Measurements from ENCODE around the gene ADAP1.
A peak's percentile ranks its signal among the peaks of the same experiment; 100 is the strongest.

The ADAP1 gene

GRCh38 chr7:972676-973309, 18.3 kb upstream of the ADAP1 start:
- no peak overlapping the region for H4K12ac ChIP-seq (ENCODE audit: low read depth, low read length)
- H2AFZ ChIP-seq (ENCODE audit: insufficient read depth, low read length, poor library complexity), result no peak overlapping the region
- no peak overlapping the region for H2BK12ac ChIP-seq (ENCODE audit: low read length)
- H3K4ac ChIP-seq (ENCODE audit: low read depth, low read length), result no peak overlapping the region
- peak in 1 of 2 donors; percentile 31 for DNase-seq
- WGBS (ENCODE audit: extremely low coverage, insufficient coverage, insufficient read length), result no CpG with 5 or more reads among the region's 10 CpGs
- H3K79me1 ChIP-seq (ENCODE audit: low read length), result peaks cover 8% of the 10 kb centered on the region
- H3K4me2 ChIP-seq (ENCODE audit: low read length), result no peak overlapping the region
- H3K23ac ChIP-seq (ENCODE audit: low read length), result no peak overlapping the region
- H3K9me3 ChIP-seq (ENCODE audit: insufficient read depth, low read depth, low read length), result no peaks in the 10 kb centered on the region
- H2BK5ac ChIP-seq (ENCODE audit: low read depth, low read length, poor library complexity), result no peak overlapping the region
- H3K27ac ChIP-seq (ENCODE audit: low read depth, low read length), result no peak overlapping the region
- peaks cover 9% of the 10 kb centered on the region for H3K79me2 ChIP-seq (ENCODE audit: control insufficient read depth, insufficient read depth, low read length, poor library complexity)
- peaks cover 5 to 6% of the 10 kb centered on the region in 2 experiments for H3K4me1 ChIP-seq (ENCODE audit: control insufficient read depth in 1 of 2, insufficient read depth in 2 of 2, low read length in 2 of 2)
- no peak overlapping the region for H3K14ac ChIP-seq (ENCODE audit: low read length)
- H2AK5ac ChIP-seq (ENCODE audit: low read length), result no peak overlapping the region
- H3K18ac ChIP-seq (ENCODE audit: low read length), result no peak overlapping the region
- peaks cover 36 to 43% of the 10 kb centered on the region in 2 experiments for H3K36me3 ChIP-seq (ENCODE audit: control insufficient read depth in 1 of 2, insufficient read depth in 2 of 2, low read length in 2 of 2)
- H3K27me3 ChIP-seq (ENCODE audit: insufficient read depth, low read length), result no peaks in the 10 kb centered on the region
- H2BK120ac ChIP-seq (ENCODE audit: insufficient read depth, low read length, poor library complexity), result no peak overlapping the region
- no peak overlapping the region for H4K91ac ChIP-seq (ENCODE audit: low read depth, low read length)
- H3K9ac ChIP-seq (ENCODE audit: low read length), result no peak overlapping the region
- H4K8ac ChIP-seq (ENCODE audit: low read depth, low read length), result no peak overlapping the region
- H3K4me3 ChIP-seq (ENCODE audit: low read depth, low read length), result no peak overlapping the region

GRCh38 chr7:972110-972509, 17.6 kb upstream of the ADAP1 start:
- DNase-seq, result no peak
- no peak overlapping the region for H3K4me2 ChIP-seq (ENCODE audit: low read length)
- peaks cover 8% of the 10 kb centered on the region for H3K79me1 ChIP-seq (ENCODE audit: low read length)
- H3K4ac ChIP-seq (ENCODE audit: low read depth, low read length), result peak overlapping the region; percentile 12
- no peaks in the 10 kb centered on the region for H3K27me3 ChIP-seq (ENCODE audit: insufficient read depth, low read length)
- H3K27ac ChIP-seq (ENCODE audit: low read depth, low read length), result no peak overlapping the region
- H4K91ac ChIP-seq (ENCODE audit: low read depth, low read length), result no peak overlapping the region
- no peak overlapping the region for H4K8ac ChIP-seq (ENCODE audit: low read depth, low read length)
- no CpG with 5 or more reads among the region's 12 CpGs for WGBS (ENCODE audit: extremely low coverage, insufficient coverage, insufficient read length)
- H2BK120ac ChIP-seq (ENCODE audit: insufficient read depth, low read length, poor library complexity), result no peak overlapping the region
- peak overlapping the region; percentile 38 for H3K18ac ChIP-seq (ENCODE audit: low read length)
- peaks cover 42 to 49% of the 10 kb centered on the region in 2 experiments for H3K36me3 ChIP-seq (ENCODE audit: control insufficient read depth in 1 of 2, insufficient read depth in 2 of 2, low read length in 2 of 2)
- peaks cover 5 to 6% of the 10 kb centered on the region in 2 experiments for H3K4me1 ChIP-seq (ENCODE audit: control insufficient read depth in 1 of 2, insufficient read depth in 2 of 2, low read length in 2 of 2)
- H3K14ac ChIP-seq (ENCODE audit: low read length), result no peak overlapping the region
- no peaks in the 10 kb centered on the region for H3K9me3 ChIP-seq (ENCODE audit: insufficient read depth, low read depth, low read length)
- no peak overlapping the region for H2BK12ac ChIP-seq (ENCODE audit: low read length)
- no peak overlapping the region for H2BK5ac ChIP-seq (ENCODE audit: low read depth, low read length, poor library complexity)
- no peak overlapping the region for H3K23ac ChIP-seq (ENCODE audit: low read length)
- peaks cover 9% of the 10 kb centered on the region for H3K79me2 ChIP-seq (ENCODE audit: control insufficient read depth, insufficient read depth, low read length, poor library complexity)
- H3K4me3 ChIP-seq (ENCODE audit: low read depth, low read length), result no peak overlapping the region
- no peak overlapping the region for H2AFZ ChIP-seq (ENCODE audit: insufficient read depth, low read length, poor library complexity)
- no peak overlapping the region for H3K9ac ChIP-seq (ENCODE audit: low read length)
- H2AK5ac ChIP-seq (ENCODE audit: low read length), result no peak overlapping the region
- no peak overlapping the region for H4K12ac ChIP-seq (ENCODE audit: low read depth, low read length)

DNA sequence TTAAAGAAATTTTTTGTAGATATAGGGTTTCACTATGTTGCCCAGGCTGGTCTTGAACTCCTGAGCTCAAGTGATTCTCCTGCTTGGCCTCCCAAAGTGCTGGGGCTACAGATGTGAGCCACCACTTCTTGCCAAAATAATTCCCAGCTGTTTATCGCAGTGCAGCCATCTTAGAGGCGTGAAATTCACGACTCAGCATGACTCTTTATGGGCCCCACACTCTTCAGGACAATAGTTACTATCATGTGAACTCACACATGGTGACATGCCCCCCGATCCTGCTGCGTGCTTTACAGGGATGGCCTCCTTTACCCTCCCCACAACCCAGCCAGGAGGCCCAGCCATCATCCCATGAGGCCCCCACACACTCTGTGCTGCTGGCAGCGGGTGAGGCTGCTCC, 16.3 kb upstream of the ADAP1 start:
- no peak overlapping the region for H4K91ac ChIP-seq (ENCODE audit: low read depth, low read length)

DNA sequence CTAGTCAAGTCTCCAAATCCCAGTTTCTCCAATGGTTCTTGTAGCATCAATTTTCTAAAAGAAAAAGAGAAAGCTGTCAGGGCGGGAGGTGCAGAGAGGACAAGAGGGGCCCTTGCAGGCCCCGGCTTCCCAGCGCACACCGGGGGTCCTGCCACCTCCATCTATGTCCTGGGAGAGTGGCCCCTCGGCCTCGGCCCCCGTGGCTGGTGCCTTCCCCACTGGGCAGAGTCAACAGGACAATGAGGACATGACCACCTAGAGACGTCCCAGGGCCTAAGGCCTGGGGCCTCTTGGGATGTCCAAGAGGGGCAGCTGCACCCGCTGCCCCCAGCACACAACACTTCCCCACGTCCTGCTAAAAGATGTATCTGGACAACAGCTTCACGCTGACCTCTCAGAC, 14.9 kb upstream of the ADAP1 start:
- DNase-seq, result no peak
- H3K4me1 ChIP-seq (ENCODE audit: control insufficient read depth in 1 of 2, insufficient read depth in 2 of 2, low read length in 2 of 2), result peaks cover 0 to 4% of the 10 kb centered on the region in 2 experiments
- no peaks in the 10 kb centered on the region for H3K27me3 ChIP-seq (ENCODE audit: insufficient read depth, low read length)
- no peak overlapping the region for H3K4me3 ChIP-seq (ENCODE audit: low read depth, low read length)
- H3K36me3 ChIP-seq (ENCODE audit: control insufficient read depth in 1 of 2, insufficient read depth in 2 of 2, low read length in 2 of 2), result peaks cover 49 to 54% of the 10 kb centered on the region in 2 experiments
- H3K9me3 ChIP-seq (ENCODE audit: insufficient read depth, low read depth, low read length), result no peaks in the 10 kb centered on the region
- no peak overlapping the region for H3K27ac ChIP-seq (ENCODE audit: low read depth, low read length)
- no peak overlapping the region for H2BK5ac ChIP-seq (ENCODE audit: low read depth, low read length, poor library complexity)
- no peak overlapping the region for H3K14ac ChIP-seq (ENCODE audit: low read length)
- no CpG with 5 or more reads among the region's 11 CpGs for WGBS (ENCODE audit: extremely low coverage, insufficient coverage, insufficient read length)
- no peak overlapping the region for H3K4ac ChIP-seq (ENCODE audit: low read depth, low read length)
- no peak overlapping the region for H3K9ac ChIP-seq (ENCODE audit: low read length)
- H4K12ac ChIP-seq (ENCODE audit: low read depth, low read length), result no peak overlapping the region
- no peak overlapping the region for H2BK120ac ChIP-seq (ENCODE audit: insufficient read depth, low read length, poor library complexity)
- H4K91ac ChIP-seq (ENCODE audit: low read depth, low read length), result no peak overlapping the region
- H3K79me1 ChIP-seq (ENCODE audit: low read length), result no peaks in the 10 kb centered on the region
- H2BK12ac ChIP-seq (ENCODE audit: low read length), result no peak overlapping the region
- no peak overlapping the region for H2AK5ac ChIP-seq (ENCODE audit: low read length)
- H3K23ac ChIP-seq (ENCODE audit: low read length), result no peak overlapping the region
- H2AFZ ChIP-seq (ENCODE audit: insufficient read depth, low read length, poor library complexity), result no peak overlapping the region
- H4K8ac ChIP-seq (ENCODE audit: low read depth, low read length), result no peak overlapping the region
- H3K4me2 ChIP-seq (ENCODE audit: low read length), result no peak overlapping the region
- H3K18ac ChIP-seq (ENCODE audit: low read length), result no peak overlapping the region
- no peaks in the 10 kb centered on the region for H3K79me2 ChIP-seq (ENCODE audit: control insufficient read depth, insufficient read depth, low read length, poor library complexity)

More for the DNA sequence above, 16.3 kb upstream of the ADAP1 start:
- DNase-seq, result no peak
- no CpG with 5 or more reads among the region's 6 CpGs for WGBS (ENCODE audit: extremely low coverage, insufficient coverage, insufficient read length)
- no peak overlapping the region for H2AK5ac ChIP-seq (ENCODE audit: low read length)
- H3K27ac ChIP-seq (ENCODE audit: low read depth, low read length), result no peak overlapping the region
- no peak overlapping the region for H3K9ac ChIP-seq (ENCODE audit: low read length)
- peaks cover 49 to 54% of the 10 kb centered on the region in 2 experiments for H3K36me3 ChIP-seq (ENCODE audit: control insufficient read depth in 1 of 2, insufficient read depth in 2 of 2, low read length in 2 of 2)
- no peak overlapping the region for H3K23ac ChIP-seq (ENCODE audit: low read length)
- H3K79me1 ChIP-seq (ENCODE audit: low read length), result peaks cover 8% of the 10 kb centered on the region
- H3K4ac ChIP-seq (ENCODE audit: low read depth, low read length), result peak overlapping the region; percentile 61
- H2BK12ac ChIP-seq (ENCODE audit: low read length), result no peak overlapping the region
- no peak overlapping the region for H3K4me2 ChIP-seq (ENCODE audit: low read length)
- no peak overlapping the region for H4K8ac ChIP-seq (ENCODE audit: low read depth, low read length)
- H2AFZ ChIP-seq (ENCODE audit: insufficient read depth, low read length, poor library complexity), result no peak overlapping the region
- no peak overlapping the region for H4K12ac ChIP-seq (ENCODE audit: low read depth, low read length)
- no peak overlapping the region for H3K14ac ChIP-seq (ENCODE audit: low read length)
- peaks cover 8% of the 10 kb centered on the region for H3K79me2 ChIP-seq (ENCODE audit: control insufficient read depth, insufficient read depth, low read length, poor library complexity)
- no peaks in the 10 kb centered on the region for H3K27me3 ChIP-seq (ENCODE audit: insufficient read depth, low read length)
- no peak overlapping the region for H2BK5ac ChIP-seq (ENCODE audit: low read depth, low read length, poor library complexity)
- no peak overlapping the region for H3K4me3 ChIP-seq (ENCODE audit: low read depth, low read length)
- no peaks in the 10 kb centered on the region for H3K9me3 ChIP-seq (ENCODE audit: insufficient read depth, low read depth, low read length)
- H2BK120ac ChIP-seq (ENCODE audit: insufficient read depth, low read length, poor library complexity), result no peak overlapping the region
- H3K4me1 ChIP-seq (ENCODE audit: control insufficient read depth in 1 of 2, insufficient read depth in 2 of 2, low read length in 2 of 2), result peaks cover 2 to 4% of the 10 kb centered on the region in 2 experiments
- no peak overlapping the region for H3K18ac ChIP-seq (ENCODE audit: low read length)
